ENCODE results near the gene FARP1.

FARP1 gene

DNA sequence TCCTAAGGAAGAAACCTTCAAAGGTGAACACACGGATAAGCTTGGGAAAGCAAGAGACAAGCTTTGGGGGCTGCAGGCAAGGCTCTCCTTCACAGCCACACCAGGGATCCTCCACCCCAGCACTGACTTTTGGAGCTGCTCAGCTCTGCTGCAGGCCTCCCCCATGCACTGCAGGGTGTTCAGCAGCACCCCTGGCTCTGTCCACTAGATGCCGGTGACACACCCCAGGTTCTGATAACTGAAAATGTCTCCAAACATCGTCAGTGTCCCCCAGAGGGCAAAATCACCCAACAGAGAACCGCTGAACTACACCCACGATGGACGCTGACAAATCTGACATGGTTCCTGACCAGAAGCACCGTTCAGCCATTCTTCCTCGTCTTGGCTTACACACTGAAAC, 343.5 kb downstream of the FARP1 start:
- no peak for DNase-seq

DNA sequence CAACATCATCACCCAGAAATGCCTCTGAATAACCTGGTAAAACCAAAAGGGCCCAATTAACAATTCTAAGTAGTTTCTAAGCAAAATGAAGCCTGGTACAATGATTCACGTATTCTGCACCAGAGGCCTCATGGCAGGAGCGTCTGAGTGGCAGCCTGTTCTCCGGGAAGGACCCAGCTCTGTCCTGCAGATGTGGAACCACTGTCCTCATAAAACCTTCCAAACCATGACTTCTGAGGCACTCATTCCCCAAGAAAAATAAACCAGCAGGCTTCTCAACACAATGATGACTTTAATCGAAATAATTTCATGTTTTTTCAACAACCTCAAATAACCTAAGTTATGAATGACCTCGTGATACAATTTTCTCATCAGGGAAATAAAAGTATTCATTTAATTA, 344.1 kb downstream of the FARP1 start:
- no peak for DNase-seq

DNA sequence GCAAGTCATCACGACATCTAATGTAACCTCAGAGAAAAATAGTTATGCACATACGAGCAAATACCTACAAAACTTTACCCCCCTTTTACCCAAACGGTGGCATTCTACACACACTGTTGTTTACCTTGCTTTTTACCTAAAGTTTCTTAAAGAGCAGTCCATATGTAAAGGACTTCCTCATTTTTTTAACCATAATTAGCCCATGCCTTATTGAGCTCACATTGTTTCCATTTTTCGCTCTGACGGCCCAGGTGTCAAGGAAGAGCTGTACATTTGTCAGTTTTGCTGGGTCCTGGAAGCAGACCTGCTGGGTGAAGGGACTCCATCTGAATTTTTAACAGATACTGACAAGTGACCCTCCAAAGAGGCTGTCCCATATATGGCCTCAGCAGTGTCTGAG, 344.6 kb downstream of the FARP1 start:
- no peak for DNase-seq

DNA sequence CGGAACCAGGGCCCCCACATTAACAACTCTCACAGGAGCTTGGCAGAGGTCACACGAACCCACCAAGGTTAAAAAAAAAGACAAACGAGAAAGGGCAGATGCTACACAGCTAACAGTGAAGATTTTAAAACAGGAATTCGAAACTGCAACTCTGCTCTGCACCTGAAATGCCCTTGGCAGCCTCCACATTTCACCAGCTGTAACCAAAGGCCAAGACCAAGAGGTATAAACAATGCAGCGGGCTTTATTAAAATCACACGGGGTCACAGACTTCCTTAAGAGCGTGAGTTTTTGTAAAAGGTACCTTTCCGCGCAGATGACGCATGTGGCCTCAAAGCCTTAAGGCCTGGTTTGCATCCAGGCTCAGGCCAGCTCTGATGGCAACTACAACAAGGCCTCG, 345.8 kb downstream of the FARP1 start:
- no peak for DNase-seq

DNA sequence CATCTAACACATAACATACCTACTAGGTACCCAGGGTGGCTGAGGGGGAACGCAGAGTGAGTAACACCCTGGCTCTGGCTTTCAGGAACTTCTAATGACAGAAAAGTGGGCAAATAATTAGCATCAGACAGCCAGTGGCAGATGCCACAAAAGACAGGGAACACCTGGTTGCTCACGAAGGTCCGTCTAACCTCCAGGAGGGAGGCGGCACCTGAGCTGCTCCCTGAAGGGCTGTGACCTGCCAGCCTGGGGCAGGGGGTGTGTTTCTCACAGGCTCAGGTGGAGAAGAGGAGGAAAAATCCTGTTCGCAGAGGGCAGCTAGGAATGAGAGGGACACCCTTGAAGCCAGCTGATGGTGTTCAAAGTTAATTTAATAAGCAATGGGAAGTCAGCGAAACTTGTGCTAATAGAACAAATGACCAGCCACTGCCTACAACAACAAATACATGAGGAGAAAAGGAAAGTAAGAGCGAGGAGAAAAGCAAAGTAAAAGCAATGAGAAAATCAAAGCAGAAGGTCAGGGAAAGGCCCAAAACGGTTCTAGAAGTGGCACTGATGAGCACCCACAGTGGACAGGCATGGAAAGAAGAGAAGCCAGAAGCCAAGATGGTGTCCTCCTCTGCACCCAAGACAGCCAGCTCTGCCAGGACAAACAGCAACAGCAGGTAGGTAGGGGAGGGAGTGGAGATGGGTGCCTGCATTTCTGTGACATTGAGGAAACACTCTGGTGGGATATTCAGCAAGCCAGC, 346.7 kb downstream of the FARP1 start:
- no peak for DNase-seq

DNA sequence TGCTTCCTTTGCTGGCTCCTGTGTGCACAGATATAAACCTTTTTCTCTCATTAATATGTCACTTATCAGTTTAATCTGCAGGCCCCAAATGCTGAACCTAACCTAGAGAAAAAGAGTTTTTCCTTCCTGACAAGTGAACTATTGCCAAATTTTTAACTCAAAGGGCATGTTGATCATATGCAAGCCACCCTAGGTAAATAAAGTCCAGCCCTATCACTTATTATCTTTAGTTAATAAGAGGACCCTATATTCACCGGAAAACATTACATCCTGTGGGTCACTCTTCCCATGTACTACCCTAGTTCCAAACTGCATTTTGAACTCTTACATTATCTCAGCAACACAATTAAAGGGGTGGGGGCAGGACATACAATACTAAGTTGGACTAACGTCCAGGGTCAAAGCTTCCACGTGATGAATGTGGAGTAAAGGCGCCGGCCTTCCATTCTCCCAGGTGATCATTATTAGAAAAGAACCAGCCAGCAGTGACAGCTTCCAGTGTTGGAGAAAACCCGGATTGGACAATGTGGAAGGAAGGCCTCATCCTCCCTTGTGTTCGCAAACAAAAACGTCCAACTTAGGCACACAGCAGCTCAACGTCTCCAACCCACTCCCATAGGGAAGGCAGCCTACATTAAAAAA, 347.4 kb downstream of the FARP1 start:
- DNase-seq: no peak

DNA sequence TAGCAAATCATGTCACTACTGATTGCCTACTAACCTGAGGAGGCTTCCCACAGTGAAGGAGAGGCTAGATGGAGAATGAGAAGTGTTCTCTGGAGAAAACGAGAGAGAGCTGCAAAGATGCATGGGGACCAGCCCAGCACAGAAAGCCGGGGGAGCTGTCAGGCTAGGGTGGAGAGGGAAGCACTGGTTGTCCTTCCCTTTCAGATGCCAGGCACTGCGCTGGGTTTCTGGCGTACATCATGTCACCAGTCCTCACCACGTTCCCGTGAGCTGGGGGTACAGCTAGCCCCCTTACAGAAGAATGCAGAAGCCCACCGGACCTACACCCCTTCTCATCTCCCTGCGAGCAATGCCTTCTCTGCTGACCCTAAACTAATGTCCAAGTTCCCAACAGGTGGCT, 348.0 kb downstream of the FARP1 start:
- no peak for DNase-seq

DNA sequence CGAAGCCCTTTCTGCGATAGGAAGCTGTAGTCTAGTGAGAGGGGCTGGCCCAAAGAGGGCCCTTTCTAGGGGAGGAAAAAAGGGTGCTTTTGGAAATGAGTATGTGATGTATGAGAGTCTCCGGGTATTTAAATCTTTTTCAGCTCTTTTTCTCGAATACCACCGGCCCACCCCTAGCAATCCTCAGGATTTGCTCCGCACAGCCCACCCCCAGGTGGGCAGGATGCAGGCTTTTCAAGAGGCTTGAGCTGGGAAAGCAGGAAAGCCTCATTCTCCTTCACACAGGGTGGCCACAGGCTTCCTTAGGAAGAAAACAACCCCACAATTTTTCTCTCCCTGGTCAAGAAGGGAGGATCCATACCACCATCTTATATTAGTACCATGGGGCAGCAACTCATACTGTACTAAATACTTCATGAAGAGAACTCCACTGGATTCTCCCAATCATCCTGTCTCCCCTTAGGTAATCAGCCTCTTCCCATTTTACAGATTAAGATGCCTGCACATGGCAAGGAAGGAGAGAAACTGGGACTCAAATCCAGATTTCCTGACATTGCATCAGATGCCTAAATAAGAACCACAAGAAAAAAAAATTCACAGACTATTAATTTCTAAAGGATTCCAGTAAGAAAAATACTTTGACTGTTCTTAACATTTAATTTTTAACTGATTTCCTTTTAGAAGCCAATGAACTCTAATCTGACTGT, 349.6 kb downstream of the FARP1 start:
- DNase-seq: no peak

DNA sequence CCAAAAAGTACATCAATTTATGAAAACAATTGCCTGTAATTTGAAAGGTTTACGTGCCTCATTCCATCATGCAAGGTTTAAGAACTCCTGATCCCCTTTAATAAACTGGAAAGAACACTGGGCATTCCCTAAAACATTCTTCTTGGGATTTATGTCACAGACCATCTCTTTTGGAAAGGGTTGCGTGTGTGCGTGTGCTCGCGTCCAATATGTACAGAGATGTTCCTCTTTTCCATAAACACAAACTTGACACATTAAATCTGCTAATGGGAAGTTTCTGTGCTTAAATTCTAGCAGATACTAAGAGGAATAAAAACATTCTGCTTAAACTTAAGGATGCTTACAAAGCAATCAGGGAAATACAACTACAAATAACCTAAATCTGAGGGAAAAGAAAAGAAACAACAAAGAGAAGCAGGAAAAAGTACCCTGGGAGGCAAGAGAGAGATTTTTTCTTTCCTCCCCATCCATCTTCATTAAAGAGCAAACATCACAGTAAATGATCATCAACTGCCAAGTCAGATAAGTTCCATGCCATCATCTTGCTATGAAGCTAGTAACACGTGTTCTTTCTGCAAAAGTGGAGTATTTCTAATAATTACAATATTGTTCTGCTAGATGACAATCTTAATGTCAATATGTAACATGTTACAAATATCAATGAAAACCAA, 350.3 kb downstream of the FARP1 start:
- no peak for DNase-seq

DNA sequence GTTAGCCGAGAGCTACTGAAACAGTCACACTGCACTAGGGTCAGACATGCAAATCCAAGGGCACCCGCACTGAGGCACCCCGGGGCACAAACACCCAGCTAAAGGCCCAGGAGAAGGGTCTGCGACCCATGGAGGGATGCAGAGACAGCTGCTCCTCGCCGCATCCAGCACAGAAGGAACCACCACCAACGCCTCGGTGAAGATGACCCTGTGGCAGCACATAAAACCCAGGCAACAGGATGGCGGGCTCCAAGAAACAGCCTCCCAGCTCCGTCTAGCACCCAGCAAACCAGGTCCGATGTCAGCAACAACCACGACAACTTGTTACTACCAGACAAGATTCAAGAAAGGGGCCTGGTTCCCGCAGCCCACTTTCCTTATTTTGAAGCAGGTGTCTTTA, 351.9 kb downstream of the FARP1 start:
- DNase-seq: no peak

DNA sequence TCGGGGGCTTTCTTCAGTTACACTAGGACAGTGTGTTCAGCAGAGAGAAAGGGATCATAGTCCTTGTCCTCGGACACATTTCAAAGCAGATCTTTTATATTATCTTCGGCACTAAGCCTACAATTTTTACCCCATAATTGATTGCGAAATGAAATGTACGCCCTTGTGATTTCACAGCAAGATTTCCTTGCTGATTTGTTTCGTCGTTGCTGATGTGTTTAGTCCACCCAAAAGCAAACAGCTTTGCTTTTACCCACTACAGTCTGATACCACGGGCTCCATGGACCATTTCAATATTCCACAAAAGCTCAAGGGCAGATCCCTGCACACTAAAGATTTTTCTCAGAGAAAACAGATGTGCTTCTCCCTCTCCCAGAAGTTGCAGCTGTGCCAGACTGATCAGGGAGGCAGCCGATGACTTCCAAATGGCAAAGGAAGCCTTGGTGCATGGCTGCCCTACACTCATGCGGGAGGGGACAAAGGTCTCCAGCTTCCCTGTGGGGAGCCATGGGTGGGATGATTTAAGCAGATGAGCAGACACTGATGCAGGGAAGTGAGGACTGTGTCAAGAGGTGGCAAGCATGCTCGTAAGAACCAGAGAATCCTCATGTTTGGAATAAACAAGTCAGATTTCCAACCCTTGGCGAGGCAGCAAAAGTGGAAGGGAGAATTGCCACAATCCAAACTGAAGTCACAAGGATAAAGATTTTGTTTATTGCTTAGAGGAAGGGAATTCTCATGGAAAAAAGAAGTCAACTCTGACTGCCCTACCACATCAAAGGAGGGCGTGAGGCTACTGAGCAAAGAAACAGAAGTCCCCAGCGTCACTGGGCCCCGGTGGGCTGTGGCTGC, 353.0 kb downstream of the FARP1 start:
- DNase-seq: no peak

DNA sequence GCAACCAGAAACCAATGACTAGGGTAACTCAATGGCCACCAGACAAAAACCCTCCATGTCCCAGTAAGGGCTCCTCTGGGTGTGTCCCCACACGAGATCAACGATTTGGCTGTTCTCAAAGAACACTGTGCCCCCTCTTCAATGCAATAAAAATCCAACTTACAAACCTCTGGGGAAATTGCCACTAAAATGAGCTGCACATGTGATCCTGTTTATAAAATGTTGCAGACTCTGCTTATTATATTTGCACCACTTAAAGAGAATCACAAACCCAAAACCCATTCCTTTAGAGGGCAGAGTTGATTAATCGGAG, 353.5 kb downstream of the FARP1 start:
- no peak for DNase-seq

DNA sequence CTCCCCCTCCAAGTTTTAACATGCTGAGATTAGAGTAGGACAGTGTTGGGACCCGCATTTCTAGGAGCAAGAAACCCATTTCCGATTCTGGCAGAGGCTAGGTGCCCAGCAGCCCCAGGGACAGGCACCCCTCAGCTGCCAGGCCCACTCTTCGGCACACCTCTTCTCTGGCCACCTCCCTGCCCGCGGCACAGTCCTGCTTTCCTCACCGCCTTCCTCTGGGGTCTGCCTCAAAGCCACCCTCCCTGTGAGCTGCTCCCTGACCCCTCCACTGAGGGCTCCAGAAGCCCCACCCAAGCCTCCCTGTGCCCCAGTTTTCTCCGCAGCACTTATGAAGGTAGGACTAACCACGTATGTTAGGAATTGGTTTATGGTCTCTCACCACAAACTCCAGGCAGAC, 354.1 kb downstream of the FARP1 start:
- DNase-seq: no peak

DNA sequence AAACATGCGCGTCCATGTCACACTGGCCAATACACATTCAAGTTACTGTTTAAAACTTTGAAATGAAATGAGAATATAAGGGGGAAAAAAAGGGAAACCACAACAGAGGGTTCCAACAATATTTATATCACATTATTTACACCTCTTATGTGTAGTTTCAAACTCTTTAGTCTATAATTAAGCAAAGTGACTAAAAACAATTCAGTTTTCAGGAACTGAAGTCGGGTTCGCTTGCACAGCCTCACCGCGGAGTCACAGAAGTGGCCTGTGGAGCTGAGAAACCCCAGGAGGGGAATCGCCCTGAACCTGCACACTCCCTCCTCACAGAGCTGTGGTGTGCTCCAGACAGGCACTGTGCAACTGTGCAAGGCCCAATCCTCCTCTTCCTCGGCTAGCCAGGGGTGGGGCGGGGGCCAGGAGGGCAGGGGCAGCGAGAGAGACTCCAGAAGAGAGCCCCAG, 358.1 kb downstream of the FARP1 start:
- no peak for DNase-seq

DNA sequence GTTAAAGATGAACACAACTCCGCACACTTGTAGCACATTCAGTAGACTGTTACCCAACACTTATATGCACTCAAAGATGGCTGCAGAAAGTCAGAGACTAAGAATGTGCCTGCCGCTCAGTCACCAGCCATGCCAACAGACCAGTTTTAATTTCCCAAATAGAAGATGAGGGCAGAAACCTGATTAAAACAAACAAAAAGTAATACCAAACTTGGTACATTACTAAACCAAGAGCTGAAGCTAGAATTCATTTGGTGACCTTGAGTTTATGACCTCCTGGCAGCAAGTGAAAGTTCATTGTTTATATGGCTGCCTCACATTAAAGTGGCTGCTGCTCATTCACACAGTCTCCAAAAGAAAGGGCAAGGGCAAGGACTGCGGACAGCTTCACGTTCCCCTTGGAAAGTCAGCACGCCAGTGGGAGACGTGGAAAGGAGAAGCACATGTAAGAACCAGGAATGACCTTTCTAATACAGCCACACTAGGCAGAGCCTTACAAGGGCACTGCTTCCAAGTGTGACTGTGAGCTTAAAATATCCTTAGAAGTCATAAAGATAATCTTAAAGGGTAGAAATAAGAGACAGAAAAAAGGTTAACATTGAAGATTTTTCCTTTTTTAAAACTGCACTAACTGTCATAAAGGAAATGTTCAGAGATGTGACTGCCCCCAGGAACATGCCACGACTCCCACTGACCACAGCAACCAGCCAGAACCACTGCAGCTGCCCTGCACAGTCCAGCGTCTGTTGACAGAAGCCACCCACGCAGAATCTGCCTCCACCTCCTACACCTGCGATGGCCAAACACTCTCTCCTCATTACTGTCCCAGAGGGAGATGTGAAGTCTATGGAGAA, 360.5 kb downstream of the FARP1 start:
- no peak for DNase-seq

DNA sequence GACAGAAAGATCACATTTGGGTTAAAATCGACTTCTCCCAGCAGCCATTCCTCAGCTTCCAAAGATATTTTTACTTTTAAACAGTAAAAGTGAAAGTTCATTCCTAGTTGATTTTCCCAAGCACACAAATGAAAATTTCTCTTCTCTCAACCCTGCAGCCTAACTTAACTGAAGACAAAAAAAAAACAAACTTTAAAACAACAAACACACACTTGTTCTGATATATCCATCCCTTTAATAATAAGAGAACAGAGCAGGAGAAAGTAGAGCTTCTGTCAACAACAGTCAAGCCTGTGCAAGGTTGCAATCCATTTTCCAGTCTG, 361.1 kb downstream of the FARP1 start:
- DNase-seq: no peak

DNA sequence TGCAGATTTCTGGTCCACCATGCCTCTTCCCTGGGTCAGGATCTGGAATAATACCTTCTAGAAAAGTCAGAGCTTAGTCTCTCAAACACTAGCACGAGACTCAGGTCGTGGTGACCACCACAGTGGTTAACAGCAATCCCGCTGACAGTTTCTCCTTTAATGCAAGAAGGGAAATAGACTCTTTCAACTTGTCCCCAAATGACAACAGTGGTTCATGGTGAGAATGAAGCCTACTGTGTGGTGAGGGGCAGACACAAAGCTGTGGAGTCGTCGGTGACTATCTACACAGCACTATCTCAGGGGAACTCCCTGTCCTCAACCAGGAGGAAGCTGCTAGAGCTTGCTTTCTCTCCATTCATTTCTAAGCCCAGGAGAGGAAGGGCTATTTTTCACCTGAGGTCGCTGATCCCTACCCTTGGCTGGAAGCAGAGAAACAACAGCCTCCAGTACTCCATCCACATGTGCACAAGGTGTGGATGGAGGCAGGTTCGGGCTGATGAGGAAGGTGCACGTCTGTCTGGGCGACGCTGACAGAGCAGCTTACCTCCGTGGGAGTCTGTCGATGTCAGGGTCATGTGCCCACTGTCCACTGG, 361.6 kb downstream of the FARP1 start:
- DNase-seq: no peak
